Ishikawa (cell line): ENCODE data around the gene KIFC3.

Source experiments
- CEBPB ChIP-seq: IDR thresholded peaks from 2 replicates; pipeline ENCODE4 v1.6.1; 2012
- CREB1 ChIP-seq: IDR thresholded peaks from 2 replicates; pipeline ENCODE4 v1.6.1; 2012; ENCODE audit warnings: low read depth
- EGR1 ChIP-seq: IDR thresholded peaks from 2 replicates; pipeline ENCODE4 v1.6.1; 2012
- EP300 ChIP-seq: IDR thresholded peaks from 2 replicates; pipeline ENCODE4 v1.6.1; 2012; ENCODE audit warnings: borderline replicate concordance
- FOXM1 ChIP-seq: IDR thresholded peaks from 2 replicates; pipeline ENCODE4 v1.6.1; 2012; ENCODE audit warnings: low read depth, borderline replicate concordance
- MAX ChIP-seq: IDR thresholded peaks from 2 replicates; pipeline ENCODE4 v1.6.1; 2012
- NFIC ChIP-seq: IDR thresholded peaks from 2 replicates; pipeline ENCODE4 v1.6.1; 2012
- RAD21 ChIP-seq: IDR thresholded peaks from 2 replicates; pipeline ENCODE4 v1.6.1; 2012; ENCODE audit warnings: low read depth
- REST ChIP-seq: IDR thresholded peaks from 2 replicates; pipeline ENCODE4 v1.6.1; 2012; ENCODE audit warnings: low read depth, mild to moderate bottlenecking
- TAF1 ChIP-seq: IDR thresholded peaks from 2 replicates; pipeline ENCODE4 v1.6.1; 2012; ENCODE audit warnings: low read depth, mild to moderate bottlenecking
- TCF12 ChIP-seq: IDR thresholded peaks from 2 replicates; pipeline ENCODE4 v1.6.1; 2012; ENCODE audit warnings: low read depth
- TEAD4 ChIP-seq: IDR thresholded peaks from 2 replicates; pipeline ENCODE4 v1.6.1; 2012
- YY1 ChIP-seq: IDR thresholded peaks from 2 replicates; pipeline ENCODE4 v1.6.1; 2012; ENCODE audit warnings: low read depth
- ZBTB7A ChIP-seq: IDR thresholded peaks from 2 replicates; pipeline ENCODE4 v1.6.1; 2012; ENCODE audit warnings: low read depth
- TF ChIP-seq, protein P1 (sequence below): IDR thresholded peaks from 2 replicates; pipeline ENCODE4 v1.6.1; 2012

Gene KIFC3

GRCh38 chr16:57810197-57811031 lies 8.1 kb upstream of the KIFC3 start:
- TF ChIP-seq EGR1 (no peak), CREB1 (no peak), EP300 (peak; percentile 84), NFIC (peak; percentile 48), TCF12 (peak; percentile 88), TEAD4 (0 out of 2 replicates have a peak, but pooled peaks have one; percentile 56), TAF1 (no peak), CEBPB (no peak), YY1 (no peak), MAX (peak; percentile 69)
- TF ChIP-seq, protein P1, sequence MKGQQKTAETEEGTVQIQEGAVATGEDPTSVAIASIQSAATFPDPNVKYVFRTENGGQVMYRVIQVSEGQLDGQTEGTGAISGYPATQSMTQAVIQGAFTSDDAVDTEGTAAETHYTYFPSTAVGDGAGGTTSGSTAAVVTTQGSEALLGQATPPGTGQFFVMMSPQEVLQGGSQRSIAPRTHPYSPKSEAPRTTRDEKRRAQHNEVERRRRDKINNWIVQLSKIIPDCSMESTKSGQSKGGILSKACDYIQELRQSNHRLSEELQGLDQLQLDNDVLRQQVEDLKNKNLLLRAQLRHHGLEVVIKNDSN = peak; percentile 13; the same call in 1 of the 2 replicates

GRCh38 chr16:57809276-57810196 lies 7.2 kb upstream of the KIFC3 start:
- TF ChIP-seq ZBTB7A (no peak), CREB1 (no peak), NFIC (no peak)

DNA sequence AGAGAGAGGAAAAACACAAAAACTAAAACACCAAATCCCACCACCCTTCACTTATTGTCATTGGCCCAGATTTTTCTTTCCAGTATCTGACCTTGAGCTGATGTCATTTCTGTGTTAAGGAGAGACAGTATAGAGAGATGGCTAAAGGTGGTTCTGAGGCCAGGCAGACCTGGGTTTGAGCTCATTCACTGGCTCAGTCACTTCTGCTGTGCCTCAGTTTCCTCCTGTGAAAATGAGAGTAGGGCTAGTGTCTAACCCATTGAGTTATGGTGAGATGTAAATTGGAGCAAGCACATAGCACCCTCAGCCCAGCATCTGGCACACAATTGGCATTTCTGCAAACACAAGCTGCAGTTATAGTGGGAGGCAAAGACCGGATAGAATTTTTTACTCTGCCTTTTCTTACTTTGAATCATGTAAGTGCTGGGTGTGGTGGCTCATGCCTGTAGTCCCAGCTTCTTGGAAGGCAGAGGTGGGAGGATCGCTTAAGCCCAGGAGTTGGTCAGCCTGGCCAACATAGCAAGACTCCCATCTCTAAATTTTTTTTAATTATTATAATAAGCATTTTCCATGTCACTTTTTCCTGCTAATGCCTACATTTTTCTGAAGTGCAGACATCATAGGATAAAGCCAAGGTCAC lies 6.4 kb upstream of the KIFC3 start:
- TF ChIP-seq FOXM1 = no peak
- no peak for TF ChIP-seq YY1
- TF ChIP-seq NFIC = no peak
- no peak for TF ChIP-seq ZBTB7A
- no peak for TF ChIP-seq TAF1
- no peak for TF ChIP-seq MAX
- no peak for TF ChIP-seq TCF12
- TF ChIP-seq EGR1 = no peak
- no peak for TF ChIP-seq REST
- TF ChIP-seq CREB1 = no peak
- no peak for TF ChIP-seq EP300

GRCh38 chr16:57807968-57808528 lies 5.8 kb upstream of the KIFC3 start:
- TF ChIP-seq NFIC (peak; percentile 61), RAD21 (no peak), CREB1 (peak; percentile 39; the same call in 1 of the 2 replicates), FOXM1 (no peak), TAF1 (no peak), ZBTB7A (no peak), MAX (no peak), TCF12 (peak; percentile 61), CEBPB (peak; percentile 90), EP300 (peak; percentile 69), YY1 (no peak), EGR1 (no peak), REST (no peak), TEAD4 (peak; percentile 84)
- TF ChIP-seq, protein P1 = no peak
